ENCODE data around the gene FADS2. TPM values are rescaled to one million over a fixed set of nuclear protein-coding genes. Genes with fewer than 3 reads are reported as not detected.

The FADS2 gene
- total and polyA plus RNA-seq, 3 donors from 2014 or later, result 73.5 to 123 (median 80.8) TPM

GRCh38 chr11:61841636-61842527 is 13.8 kb downstream of the FADS2 start:
- H3K4me3 ChIP-seq, result no peak overlapping the region
- H3K36me3 ChIP-seq (ENCODE audit: low read depth, missing control alignments), result no peaks in the 10 kb centered on the region
- no peaks in the 10 kb centered on the region for H3K9me3 ChIP-seq
- peak overlapping the region in 1 of 2 donors; percentile 61 for H3K27ac ChIP-seq
- 57 to 67% methylated on average over 12 of the region's 12 CpGs for WGBS, 2 donors
- peaks cover 38% of the 10 kb centered on the region for H3K4me1 ChIP-seq
- peak; percentile 84 for DNase-seq
- intact Hi-C loops (cut with DNase I; ENCODE audit: low total_unique reads), result no loop called here
- TF ChIP-seq POLR2A (IDR thresholded peaks at IDR 0.05), result no peak
- TF ChIP-seq CTCF (IDR thresholded peaks at IDR 0.05), result no peak
- no peaks in the 10 kb centered on the region for H3K27me3 ChIP-seq

GRCh38 chr11:61842528-61842820 is 14.4 kb downstream of the FADS2 start:
- H3K9me3 ChIP-seq, result no peaks in the 10 kb centered on the region
- no peak for DNase-seq
- peaks cover 38% of the 10 kb centered on the region for H3K4me1 ChIP-seq
- peak overlapping the region in 1 of 2 donors; percentile 61 for H3K27ac ChIP-seq
- H3K36me3 ChIP-seq (ENCODE audit: low read depth, missing control alignments), result no peaks in the 10 kb centered on the region
- intact Hi-C loops (cut with DNase I; ENCODE audit: low total_unique reads), result no loop called here
- no peak overlapping the region for H3K4me3 ChIP-seq
- no peaks in the 10 kb centered on the region for H3K27me3 ChIP-seq
- TF ChIP-seq POLR2A (IDR thresholded peaks at IDR 0.05), result no peak
- TF ChIP-seq CTCF (IDR thresholded peaks at IDR 0.05), result no peak
- 65 to 80% methylated on average over 2 to 7 of the region's 7 CpGs for WGBS, 2 donors

- TF ChIP-seq CTCF (IDR thresholded peaks at IDR 0.05), result no peak
- no peak for TF ChIP-seq POLR2A (IDR thresholded peaks at IDR 0.05)
- Histone ChIP-seq H3K36me3 (ENCODE audit: low read depth, missing control alignments) (no peaks in the 10 kb centered on the region), H3K27me3 (no peaks in the 10 kb centered on the region), H3K4me3 (no peak overlapping the region), H3K9me3 (no peaks in the 10 kb centered on the region), H3K4me1 (peaks cover 38% of the 10 kb centered on the region), H3K27ac (peak overlapping the region; percentile 50 to 71)
- intact Hi-C loops (cut with DNase I; ENCODE audit: low total_unique reads), result no loop called here
- 62 to 75% methylated on average over 11 to 16 of the region's 16 CpGs for WGBS, 2 donors
- DNase-seq, result no peak
These were observed 16.9 kb downstream of the FADS2 start for GRCh38 chr11:61844909-61845565.

- DNase-seq, result no peak
- Histone ChIP-seq H3K27me3 (no peaks in the 10 kb centered on the region), H3K27ac (peak overlapping the region; percentile 10 to 71), H3K9me3 (no peaks in the 10 kb centered on the region), H3K4me3 (no peak overlapping the region), H3K36me3 (ENCODE audit: low read depth, missing control alignments) (no peaks in the 10 kb centered on the region), H3K4me1 (peaks cover 44% of the 10 kb centered on the region)
- 68 to 73% methylated on average over 10 of the region's 10 CpGs for WGBS, 2 donors
- TF ChIP-seq POLR2A (IDR thresholded peaks at IDR 0.05) (no peak), CTCF (IDR thresholded peaks at IDR 0.05) (no peak)
- intact Hi-C loops (cut with DNase I; ENCODE audit: low total_unique reads), result no loop called here
These were observed 18.4 kb downstream of the FADS2 start for GRCh38 chr11:61846362-61847020.
